Stimulated activated CD4-positive, alpha-beta T cell treated with anti-CD3 and anti-CD28 coated beads, Interleukin-1b, Interleukin-23, amount 100 ng/mL, for 48 hours (primary cell): ENCODE data around the gene RFT1.

Experiments
- DNase-seq: peaks from one replicate; pipeline ENCODE4 v3.0.0-alpha.2; 2020

RFT1 gene

GRCh38 chr3:53083521-53083920 lies 46.7 kb downstream of the RFT1 start:
- DNase-seq: no peak

GRCh38 chr3:53082736-53083135 lies 47.5 kb downstream of the RFT1 start:
- DNase-seq: no peak

DNA sequence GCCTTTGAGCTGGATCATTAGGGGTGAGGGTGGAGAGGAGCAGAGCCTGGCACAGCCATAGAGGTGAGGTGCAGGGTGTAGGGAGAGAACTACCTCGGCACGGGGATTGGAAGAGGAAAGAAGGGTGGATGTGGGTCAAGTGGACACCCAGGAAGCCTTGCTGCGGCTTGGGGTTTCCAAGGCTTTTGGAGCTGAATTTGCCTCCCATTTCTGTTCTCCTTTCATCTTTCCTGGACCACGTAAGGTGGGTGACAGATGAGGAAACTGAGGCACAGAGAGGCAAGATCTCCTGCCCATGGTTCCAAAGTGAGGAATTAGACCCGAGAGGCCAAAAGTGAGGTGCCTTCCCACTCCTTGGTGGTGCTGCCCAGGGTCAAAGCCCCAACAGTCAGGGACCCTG lies 48.9 kb downstream of the RFT1 start:
- no peak for DNase-seq

GRCh38 chr3:53080612-53081205 lies 49.5 kb downstream of the RFT1 start:
- DNase-seq: no peak

GRCh38 chr3:53079791-53080555 lies 50.3 kb downstream of the RFT1 start:
- DNase-seq: no peak

- no peak for DNase-seq
Observed at GRCh38 chr3:53079147-53079546, 51.1 kb downstream of the RFT1 start.

- no peak for DNase-seq
Observed at GRCh38 chr3:53078656-53079055, 51.6 kb downstream of the RFT1 start.

DNA sequence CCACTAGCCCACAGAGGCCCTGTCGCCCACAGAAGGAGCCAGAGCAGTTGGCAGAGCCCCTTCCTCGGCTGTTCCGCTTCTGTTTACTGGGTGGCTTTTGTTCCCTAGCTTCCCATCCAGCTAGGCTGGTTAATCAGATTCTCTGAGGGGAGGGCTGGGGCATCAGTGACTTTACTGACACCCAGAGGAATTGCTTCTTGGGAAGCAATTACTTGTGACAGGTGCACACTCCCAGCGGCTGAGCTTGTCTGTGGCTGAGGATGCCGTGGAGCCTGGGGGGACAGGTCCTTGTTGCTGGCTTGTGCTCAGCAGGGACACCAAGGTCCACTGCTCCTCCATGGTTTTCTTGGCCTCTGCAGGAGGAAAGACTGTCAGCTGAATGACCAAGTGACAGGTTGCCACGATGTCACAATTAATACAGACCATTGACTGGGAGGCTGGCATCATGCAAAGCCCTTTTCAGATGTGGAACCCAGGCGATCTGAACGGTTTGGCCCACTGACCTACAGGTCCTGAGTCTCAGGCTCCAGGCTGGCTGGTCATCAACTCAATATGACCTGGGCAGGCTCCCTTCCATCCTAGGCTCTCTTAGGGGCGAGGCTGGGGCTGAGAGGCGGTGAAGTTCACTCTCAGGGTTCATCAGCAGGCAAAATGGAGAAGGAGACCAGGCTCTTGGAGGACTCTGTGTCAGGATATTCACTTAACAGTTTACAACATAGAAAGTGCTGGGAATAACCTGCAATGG lies 52.6 kb downstream of the RFT1 start:
- no peak for DNase-seq

DNA sequence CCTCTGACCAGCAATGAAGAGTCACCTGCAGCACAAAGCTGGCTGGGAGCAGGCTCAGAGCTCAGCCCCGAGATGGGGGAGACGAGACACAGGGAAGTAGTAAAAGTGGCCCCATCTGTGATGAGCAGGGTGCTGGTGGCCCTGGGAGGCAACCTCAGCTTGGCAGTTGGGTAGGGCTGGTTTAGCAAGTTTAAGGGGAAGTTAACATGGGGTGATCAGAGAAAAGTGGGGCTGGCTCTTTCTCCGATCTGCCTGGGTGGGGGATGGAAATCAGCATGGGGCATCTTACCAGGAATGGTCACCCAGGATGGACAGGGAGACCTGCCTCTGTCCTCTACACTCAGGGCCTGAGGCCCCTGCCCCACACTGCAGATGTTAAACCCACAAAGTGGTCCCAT lies 54.5 kb downstream of the RFT1 start:
- no peak for DNase-seq

- DNase-seq: no peak
Observed at GRCh38 chr3:53074761-53075742, 55.2 kb downstream of the RFT1 start.

GRCh38 chr3:53074366-53074696 lies 55.9 kb downstream of the RFT1 start:
- no peak for DNase-seq

- no peak for DNase-seq
Observed at GRCh38 chr3:53073553-53074365, 56.5 kb downstream of the RFT1 start.

GRCh38 chr3:53072653-53073552 lies 57.3 kb downstream of the RFT1 start:
- peak; percentile 88 for DNase-seq

DNA sequence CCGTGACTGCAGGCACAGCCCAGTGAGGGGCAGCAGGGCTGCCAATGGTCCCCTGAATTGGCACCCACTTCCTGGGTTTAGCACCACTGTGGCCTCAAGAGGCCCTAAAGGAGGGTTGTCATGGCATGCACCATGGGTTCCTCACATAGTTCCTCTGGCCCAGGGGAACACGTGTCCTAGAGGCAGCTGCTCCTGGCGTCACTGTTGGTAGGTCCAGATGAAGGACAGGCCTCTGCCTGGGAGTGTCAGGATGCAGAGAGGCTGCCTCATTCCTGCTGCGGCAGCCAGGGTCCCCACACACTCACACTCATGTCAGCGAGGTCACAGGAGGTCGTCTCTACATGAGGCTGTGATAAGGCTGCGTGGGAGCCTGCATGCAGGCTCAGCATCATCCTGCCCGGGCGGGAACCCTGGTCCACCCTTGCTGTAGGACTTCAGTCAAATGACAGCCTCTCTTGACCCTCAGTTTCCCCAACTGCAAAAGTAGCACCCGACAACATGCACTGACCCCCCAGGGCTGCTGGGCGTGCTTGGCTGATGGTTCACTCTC lies 58.3 kb downstream of the RFT1 start:
- DNase-seq: no peak

GRCh38 chr3:53069422-53070068 lies 60.7 kb downstream of the RFT1 start:
- DNase-seq: no peak

DNA sequence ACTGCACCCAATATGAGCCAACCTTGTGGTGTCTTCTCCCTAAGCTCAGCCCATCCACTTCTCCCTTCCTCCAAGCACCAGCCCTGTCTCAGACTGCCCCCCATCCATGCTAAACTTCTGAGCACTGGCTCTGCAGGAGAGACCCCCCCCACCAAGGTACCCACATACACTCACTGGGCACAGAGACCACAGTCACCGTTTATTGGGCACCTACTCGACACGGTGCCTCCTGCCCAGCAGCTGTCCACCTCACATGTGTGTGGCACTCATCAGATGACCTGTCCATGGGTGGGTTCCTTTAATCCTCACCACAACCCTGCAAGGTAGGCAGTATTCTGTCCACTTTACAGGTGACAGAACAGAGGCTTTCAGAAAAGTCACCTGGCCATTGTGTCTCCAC lies 62.1 kb downstream of the RFT1 start:
- DNase-seq: no peak

GRCh38 chr3:53067567-53067966 lies 62.7 kb downstream of the RFT1 start:
- no peak for DNase-seq

DNA sequence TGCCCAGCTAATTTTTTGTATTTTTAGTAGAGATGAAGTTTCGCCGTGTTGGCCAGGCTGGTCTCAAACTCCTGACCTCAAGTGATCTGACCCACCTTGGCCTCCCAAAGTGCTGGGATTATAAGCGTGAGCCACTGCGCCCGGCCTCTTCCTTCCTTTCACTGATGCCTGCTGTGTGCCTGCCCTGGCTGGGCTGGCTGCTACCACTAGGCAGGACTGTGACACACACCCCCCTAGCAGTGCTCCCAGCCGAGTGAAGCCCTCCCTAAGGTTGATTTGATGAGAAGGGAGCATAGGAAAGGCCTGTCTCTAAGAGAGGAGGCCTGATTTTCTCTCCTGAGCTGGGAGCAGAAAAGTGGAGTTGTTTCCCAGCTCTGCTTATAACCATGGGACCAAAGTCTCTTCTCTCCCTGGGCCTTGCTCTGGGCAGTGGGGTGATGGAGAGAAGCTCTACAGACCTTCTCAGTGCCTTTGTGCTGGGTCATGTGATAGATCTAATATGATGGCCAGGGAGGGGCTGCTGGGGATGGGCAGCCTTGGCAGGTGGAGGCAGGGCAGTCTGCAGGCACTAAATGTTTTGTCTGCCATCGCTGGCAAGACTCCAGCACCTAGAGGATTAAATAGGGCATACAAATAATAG lies 64.3 kb downstream of the RFT1 start:
- DNase-seq: no peak

DNA sequence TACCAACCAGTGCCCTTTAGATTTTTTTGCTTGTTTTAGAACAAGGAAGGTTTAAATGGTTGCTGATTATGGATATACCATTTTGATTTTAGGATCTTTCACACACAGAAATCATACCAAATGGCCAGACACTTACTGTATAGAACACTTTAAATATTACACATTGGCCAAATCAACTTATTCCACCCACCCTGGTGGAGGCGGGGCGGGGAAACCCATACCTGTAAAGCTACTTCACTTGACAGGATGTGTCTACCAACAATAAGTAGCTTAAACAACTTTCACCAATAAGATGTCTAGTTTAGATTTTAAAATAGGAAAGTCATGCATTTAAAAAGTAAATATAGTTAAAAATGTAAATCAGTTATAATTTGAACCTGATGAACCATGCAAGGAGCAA lies 67.3 kb downstream of the RFT1 start:
- no peak for DNase-seq

DNA sequence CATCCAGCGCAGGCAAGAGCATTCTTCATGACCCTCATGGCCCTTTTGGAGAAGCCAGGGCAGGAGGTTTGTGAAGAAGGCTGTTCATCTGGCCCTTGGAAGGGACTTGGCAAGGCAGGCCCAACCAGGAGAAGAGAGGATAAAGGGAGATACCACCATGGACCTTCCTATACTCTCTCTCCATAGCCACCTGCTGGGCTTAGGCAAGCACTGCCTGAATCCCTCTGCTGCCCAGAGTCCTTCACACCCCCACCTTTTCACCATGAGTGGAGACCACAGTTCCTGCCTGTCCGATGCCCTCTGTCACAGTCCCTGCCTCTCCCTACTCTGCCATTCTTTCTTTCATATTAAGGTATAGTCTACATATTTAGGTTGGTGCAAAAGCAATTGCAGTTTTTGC lies 73.8 kb downstream of the RFT1 start:
- DNase-seq: no peak
